HFFc6 (cell line): ENCODE measurements around the gene PKIB. TPM values are rescaled to one million over a fixed set of nuclear protein-coding genes. Genes with fewer than 3 reads are reported as not detected.

ENCODE experiments used
- DNase-seq: peaks from one replicate; pipeline ENCODE4 v3.0.0-alpha.2; 2018
- H3K27ac Mint-ChIP-seq: 2 replicates; pipeline ENCODE4 v1.8.0; 2020; ENCODE audit warnings: mild to moderate bottlenecking, mixed read lengths
- H3K27me3 Mint-ChIP-seq: 2 replicates; pipeline ENCODE4 v1.8.0; 2021; ENCODE audit warnings: mild to moderate bottlenecking, moderate library complexity, mixed read lengths; ENCODE audit not compliant: insufficient read depth
- H3K36me3 Mint-ChIP-seq: 2 replicates; pipeline ENCODE4 v1.8.0; 2021; ENCODE audit warnings: low read depth, mixed read lengths
- H3K4me1 Mint-ChIP-seq: 2 replicates; pipeline ENCODE4 v1.8.0; 2020; ENCODE audit warnings: low read depth, mixed read lengths
- H3K4me3 Mint-ChIP-seq: 2 replicates; pipeline ENCODE4 v1.8.0; 2020; ENCODE audit warnings: mild to moderate bottlenecking, moderate library complexity, mixed read lengths
- H3K9me3 Mint-ChIP-seq: 2 replicates; pipeline ENCODE4 v1.8.0; 2020; ENCODE audit warnings: mild to moderate bottlenecking, mixed read lengths
- total RNA-seq, 6 experiments: library from RNA; stranded (reverse); fragmentation: NEBNext Ultra II Directional; extraction: Animal tissue kit (Norgen Biotek cat#: 25700); gene quantifications; 2 replicates in 1 of 6; 3 replicates in 5 of 6; pipeline ENCODE4 v1.2.3, GENCODE V29; 2021
- TF ChIP-seq, protein P1 (sequence below): fragments of 200-600 bp; sonication (generic); IDR thresholded peaks from 2 replicates; pipeline ENCODE4 v1.5.0; 2021; ENCODE audit warnings: antibody characterized with exemption, mild to moderate bottlenecking

PKIB gene
- total RNA-seq, 6 experiments from 2014 or later: 0.22 TPM; not detected in 5

DNA sequence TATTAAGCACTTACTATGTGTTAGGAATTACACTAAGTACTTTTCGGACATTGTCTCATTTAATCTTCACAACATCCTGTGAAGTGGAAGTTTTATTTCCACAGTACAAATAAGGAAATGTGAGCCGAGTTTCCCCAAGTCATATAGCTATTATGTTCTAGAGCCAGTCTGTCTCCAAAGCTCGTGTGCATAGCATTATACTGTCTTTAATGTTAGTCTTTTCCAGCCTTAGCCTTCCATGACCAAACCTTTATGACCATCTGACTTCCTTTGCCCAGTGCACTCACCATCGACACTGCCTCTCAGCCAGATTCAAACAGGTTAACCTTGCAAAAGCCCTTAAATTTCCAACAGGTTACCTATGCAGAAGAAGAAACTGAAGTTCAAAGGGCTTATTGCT is 55.7 kb downstream of the PKIB start:
- Mint-ChIP-seq H3K27me3 (no peaks in the 10 kb centered on the region), H3K4me3 (no peak overlapping the region), H3K27ac (no peak overlapping the region), H3K36me3 (no peaks in the 10 kb centered on the region), H3K9me3 (peaks cover 7% of the 10 kb centered on the region; the same call in 1 of the 2 replicates), H3K4me1 (no peaks in the 10 kb centered on the region)
- no peak for DNase-seq
- TF ChIP-seq, protein P1, sequence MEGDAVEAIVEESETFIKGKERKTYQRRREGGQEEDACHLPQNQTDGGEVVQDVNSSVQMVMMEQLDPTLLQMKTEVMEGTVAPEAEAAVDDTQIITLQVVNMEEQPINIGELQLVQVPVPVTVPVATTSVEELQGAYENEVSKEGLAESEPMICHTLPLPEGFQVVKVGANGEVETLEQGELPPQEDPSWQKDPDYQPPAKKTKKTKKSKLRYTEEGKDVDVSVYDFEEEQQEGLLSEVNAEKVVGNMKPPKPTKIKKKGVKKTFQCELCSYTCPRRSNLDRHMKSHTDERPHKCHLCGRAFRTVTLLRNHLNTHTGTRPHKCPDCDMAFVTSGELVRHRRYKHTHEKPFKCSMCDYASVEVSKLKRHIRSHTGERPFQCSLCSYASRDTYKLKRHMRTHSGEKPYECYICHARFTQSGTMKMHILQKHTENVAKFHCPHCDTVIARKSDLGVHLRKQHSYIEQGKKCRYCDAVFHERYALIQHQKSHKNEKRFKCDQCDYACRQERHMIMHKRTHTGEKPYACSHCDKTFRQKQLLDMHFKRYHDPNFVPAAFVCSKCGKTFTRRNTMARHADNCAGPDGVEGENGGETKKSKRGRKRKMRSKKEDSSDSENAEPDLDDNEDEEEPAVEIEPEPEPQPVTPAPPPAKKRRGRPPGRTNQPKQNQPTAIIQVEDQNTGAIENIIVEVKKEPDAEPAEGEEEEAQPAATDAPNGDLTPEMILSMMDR: no peak

DNA sequence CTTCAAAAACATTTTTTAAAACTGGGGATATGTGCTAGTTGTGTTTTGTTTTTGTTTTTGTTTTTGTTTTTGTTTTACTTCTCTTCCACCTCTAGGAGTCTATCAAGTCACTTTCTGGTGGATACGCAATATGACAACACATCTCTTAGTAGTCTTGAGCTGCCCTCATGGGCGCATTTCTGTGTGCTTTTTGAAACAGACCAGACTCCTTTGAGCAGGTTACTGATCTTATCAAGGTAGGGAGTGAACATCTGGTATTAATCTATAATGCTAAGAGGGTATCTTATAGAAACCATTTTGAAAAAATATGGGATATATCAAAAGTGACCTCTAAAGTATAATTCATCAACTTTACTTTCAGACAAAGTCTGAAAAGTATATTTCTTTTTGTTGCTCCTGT is 56.2 kb downstream of the PKIB start:
- H3K27me3 Mint-ChIP-seq: no peaks in the 10 kb centered on the region
- H3K27ac Mint-ChIP-seq: no peak overlapping the region
- H3K9me3 Mint-ChIP-seq: peaks cover 7% of the 10 kb centered on the region; the same call in 1 of the 2 replicates
- TF ChIP-seq, protein P1: no peak
- no peaks in the 10 kb centered on the region for H3K4me1 Mint-ChIP-seq
- no peak overlapping the region for H3K4me3 Mint-ChIP-seq
- H3K36me3 Mint-ChIP-seq: no peaks in the 10 kb centered on the region
- DNase-seq: no peak

DNA sequence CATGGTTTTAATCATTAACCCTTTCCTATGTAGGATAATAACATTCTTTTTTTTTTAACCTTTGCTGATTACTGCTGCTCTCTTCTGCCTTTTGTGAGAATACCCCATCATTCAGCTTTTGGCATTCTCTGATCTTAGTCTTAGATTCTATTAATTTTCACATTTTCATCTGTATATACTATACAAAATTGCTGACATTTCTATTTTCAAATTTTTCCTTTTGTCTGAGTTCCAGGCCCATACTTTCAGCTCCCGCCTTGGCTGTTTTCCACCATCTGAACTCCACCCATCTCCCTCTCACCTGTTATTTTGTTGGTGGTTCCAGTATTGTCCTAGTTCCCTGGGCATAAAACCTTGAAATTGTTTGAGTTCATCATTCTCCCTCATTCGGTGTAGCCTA is 59.2 kb downstream of the PKIB start:
- Mint-ChIP-seq H3K27ac (no peak overlapping the region), H3K27me3 (no peaks in the 10 kb centered on the region), H3K4me1 (no peaks in the 10 kb centered on the region), H3K9me3 (no peaks in the 10 kb centered on the region; the same call in 1 of the 2 replicates), H3K4me3 (no peak overlapping the region), H3K36me3 (no peaks in the 10 kb centered on the region)
- DNase-seq: no peak
- TF ChIP-seq, protein P1: no peak

DNA sequence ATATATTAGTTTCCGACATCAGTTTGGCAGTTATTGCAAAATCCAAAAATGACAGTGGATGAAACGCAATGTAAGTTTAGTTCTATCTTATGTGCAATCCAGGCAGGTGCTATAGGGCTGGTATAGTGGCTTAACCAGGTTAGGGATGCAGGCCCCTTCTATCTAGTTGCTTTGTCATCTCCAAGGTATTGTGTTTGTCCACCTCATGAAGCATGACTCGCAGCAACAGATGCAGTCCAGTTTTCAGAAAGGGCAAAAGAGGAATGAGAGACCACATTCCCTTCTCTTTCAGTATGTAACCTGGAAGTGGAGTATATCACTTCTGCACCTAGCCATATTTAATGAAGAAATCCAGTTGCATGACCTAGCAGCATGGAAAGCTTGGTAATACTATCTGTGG is 59.7 kb downstream of the PKIB start:
- Mint-ChIP-seq H3K27me3 (no peaks in the 10 kb centered on the region), H3K4me3 (no peak overlapping the region), H3K27ac (no peak overlapping the region), H3K36me3 (no peaks in the 10 kb centered on the region), H3K9me3 (no peaks in the 10 kb centered on the region; the same call in 1 of the 2 replicates), H3K4me1 (no peaks in the 10 kb centered on the region)
- DNase-seq: no peak
- TF ChIP-seq, protein P1: no peak

DNA sequence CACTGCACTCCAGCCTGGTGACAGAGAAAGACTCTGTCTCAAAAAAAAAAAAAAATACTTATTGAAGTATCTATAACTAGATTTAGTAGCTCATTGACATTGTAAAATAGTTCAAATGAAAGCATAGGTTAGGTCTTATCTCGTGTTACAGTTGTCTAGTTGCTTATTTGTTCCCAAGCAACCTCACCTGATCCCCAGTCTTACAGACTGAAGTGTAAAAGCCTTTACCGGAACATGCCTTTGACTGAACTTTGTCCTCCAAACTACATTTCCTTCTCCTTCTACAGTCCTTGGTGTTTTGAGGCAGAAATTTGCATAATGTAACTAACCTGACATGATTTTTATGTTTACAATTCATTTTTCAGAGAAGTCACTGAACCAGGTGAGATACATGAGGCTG is 61.0 kb downstream of the PKIB start:
- DNase-seq: no peak
- no peaks in the 10 kb centered on the region for H3K4me1 Mint-ChIP-seq
- no peak overlapping the region for H3K27ac Mint-ChIP-seq
- H3K4me3 Mint-ChIP-seq: no peak overlapping the region
- TF ChIP-seq, protein P1: no peak
- no peaks in the 10 kb centered on the region for H3K27me3 Mint-ChIP-seq
- H3K9me3 Mint-ChIP-seq: no peaks in the 10 kb centered on the region; the same call in 1 of the 2 replicates
- no peaks in the 10 kb centered on the region for H3K36me3 Mint-ChIP-seq
